HK-2 (cell line): ENCODE results near the gene PTCH2.
"Not testable (repeated sequence)": the region's sequence is repeated elsewhere in the genome, so short reads cannot be mapped to it uniquely, and the experiment has no call there.

Experiments
- DNase-seq: peaks from one replicate; pipeline ENCODE4 v3.0.0-alpha.2; 2018; ENCODE audit not compliant: unreplicated experiment

Gene PTCH2

GRCh38 chr1:44819608-44820327 lies 23.3 kb downstream of the PTCH2 start:
- DNase-seq = peak; percentile 90

GRCh38 chr1:44819196-44819607 lies 23.9 kb downstream of the PTCH2 start:
- peak; percentile 35 for DNase-seq

GRCh38 chr1:44817771-44818495 lies 25.1 kb downstream of the PTCH2 start:
- no peak for DNase-seq

GRCh38 chr1:44817307-44817706 lies 25.7 kb downstream of the PTCH2 start:
- DNase-seq = no peak

GRCh38 chr1:44815926-44816325 lies 27.1 kb downstream of the PTCH2 start:
- not testable (repeated sequence) for DNase-seq

- no peak for DNase-seq
Measured at GRCh38 chr1:44812822-44813543, 30.1 kb downstream of the PTCH2 start.

GRCh38 chr1:44811234-44811633 lies 31.8 kb downstream of the PTCH2 start:
- no peak for DNase-seq

- not testable (repeated sequence) for DNase-seq
Measured at GRCh38 chr1:44810762-44811105, 32.3 kb downstream of the PTCH2 start.

- DNase-seq = no peak
Measured at GRCh38 chr1:44810101-44810761, 32.8 kb downstream of the PTCH2 start.

- DNase-seq = peak; percentile 53
Measured at GRCh38 chr1:44808938-44809917, 33.8 kb downstream of the PTCH2 start.

GRCh38 chr1:44808063-44808937 lies 34.8 kb downstream of the PTCH2 start, which contains the start of gene BTBD19:
TSS of gene BTBD19 (plus strand) at chr1:44808523. CDS start at chr1:44808821, 298 bp downstream.
- DNase-seq = peak; percentile 85

- DNase-seq = peak; percentile 97
Measured at GRCh38 chr1:44807364-44808062, 35.5 kb downstream of the PTCH2 start.

GRCh38 chr1:44806704-44807363 lies 36.2 kb downstream of the PTCH2 start, which contains the start of gene DYNLT4:
TSS of gene DYNLT4 (minus strand) at chr1:44807351. CDS start at chr1:44806668, 683 bp downstream.
- DNase-seq = no peak

GRCh38 chr1:44806025-44806703 lies 36.9 kb downstream of the PTCH2 start:
- no peak for DNase-seq

GRCh38 chr1:44805311-44806024 lies 37.6 kb downstream of the PTCH2 start:
- DNase-seq = no peak

GRCh38 chr1:44803312-44804095 lies 39.5 kb downstream of the PTCH2 start:
- DNase-seq = no peak

GRCh38 chr1:44803062-44803311 lies 40.1 kb downstream of the PTCH2 start:
- DNase-seq = no peak
